Measurements from ENCODE around the gene TBC1D22A. TPM values are rescaled to one million over a fixed set of nuclear protein-coding genes. Genes with fewer than 3 reads are reported as not detected.

The TBC1D22A gene
- total RNA-seq, 1 experiment from 2014 or later = 26.0 TPM

GRCh38 chr22:47199261-47199978, 437.0 kb downstream of the TBC1D22A start:
- no peaks in the 10 kb centered on the region for H3K36me3 Mint-ChIP-seq (ENCODE audit: insufficient read depth, unreplicated experiment)
- BruUV-seq (replicated peaks) = no TSS peak
- H3K4me3 Mint-ChIP-seq (ENCODE audit: unreplicated experiment) = no peak overlapping the region
- TF ChIP-seq CTCF (IDR thresholded peaks at IDR 0.05; ENCODE audit: unreplicated experiment) = no peak
- no peak overlapping the region for H3K27ac Mint-ChIP-seq (ENCODE audit: low read depth, unreplicated experiment)
- peaks cover 20% of the 10 kb centered on the region for H3K27me3 Mint-ChIP-seq (ENCODE audit: insufficient read depth, unreplicated experiment)
- H3K9me3 Mint-ChIP-seq (ENCODE audit: unreplicated experiment) = no peaks in the 10 kb centered on the region
- POLR2A ChIA-PET = no interaction called here
- no peak for DNase-seq (ENCODE audit: unreplicated experiment)
- intact Hi-C loops (cut with micrococcal nuclease) = no loop called here
- CTCF ChIA-PET = no interaction called here
- peaks cover 26% of the 10 kb centered on the region for H3K4me1 Mint-ChIP-seq (ENCODE audit: insufficient read depth, unreplicated experiment)

GRCh38 chr22:47199979-47200272, 437.5 kb downstream of the TBC1D22A start:
- TF ChIP-seq CTCF (IDR thresholded peaks at IDR 0.05; ENCODE audit: unreplicated experiment) = no peak
- Mint-ChIP-seq H3K27ac (ENCODE audit: low read depth, unreplicated experiment) (no peak overlapping the region), H3K9me3 (ENCODE audit: unreplicated experiment) (no peaks in the 10 kb centered on the region), H3K4me3 (ENCODE audit: unreplicated experiment) (no peak overlapping the region), H3K36me3 (ENCODE audit: insufficient read depth, unreplicated experiment) (no peaks in the 10 kb centered on the region), H3K27me3 (ENCODE audit: insufficient read depth, unreplicated experiment) (peaks cover 25% of the 10 kb centered on the region), H3K4me1 (ENCODE audit: insufficient read depth, unreplicated experiment) (peaks cover 21% of the 10 kb centered on the region)
- DNase-seq (ENCODE audit: unreplicated experiment) = no peak
- intact Hi-C loops (cut with micrococcal nuclease) = no loop called here
- BruUV-seq (replicated peaks) = no TSS peak
- POLR2A ChIA-PET = no interaction called here
- CTCF ChIA-PET = no interaction called here

- H3K27ac Mint-ChIP-seq (ENCODE audit: low read depth, unreplicated experiment) = no peak overlapping the region
- intact Hi-C loops (cut with micrococcal nuclease) = no loop called here
- DNase-seq (ENCODE audit: unreplicated experiment) = no peak
- POLR2A ChIA-PET = no interaction called here
- H3K4me3 Mint-ChIP-seq (ENCODE audit: unreplicated experiment) = no peak overlapping the region
- CTCF ChIA-PET = interaction anchor here (0.7 kb wide), 2 partner anchors 22 to 802 kb away, joined by 3 read pairs; no protein-coding TSS in a partner anchor
- H3K4me1 Mint-ChIP-seq (ENCODE audit: insufficient read depth, unreplicated experiment) = peaks cover 17% of the 10 kb centered on the region
- H3K36me3 Mint-ChIP-seq (ENCODE audit: insufficient read depth, unreplicated experiment) = peaks cover 3% of the 10 kb centered on the region
- no peak for TF ChIP-seq CTCF (IDR thresholded peaks at IDR 0.05; ENCODE audit: unreplicated experiment)
- H3K27me3 Mint-ChIP-seq (ENCODE audit: insufficient read depth, unreplicated experiment) = peaks cover 27% of the 10 kb centered on the region
- no peaks in the 10 kb centered on the region for H3K9me3 Mint-ChIP-seq (ENCODE audit: unreplicated experiment)
- no TSS peak for BruUV-seq (replicated peaks)
These were observed 438.0 kb downstream of the TBC1D22A start for GRCh38 chr22:47200273-47201051.

- no TSS peak for BruUV-seq (replicated peaks)
- TF ChIP-seq CTCF (IDR thresholded peaks at IDR 0.05; ENCODE audit: unreplicated experiment) = no peak
- Mint-ChIP-seq H3K9me3 (ENCODE audit: unreplicated experiment) (no peaks in the 10 kb centered on the region), H3K27me3 (ENCODE audit: insufficient read depth, unreplicated experiment) (peaks cover 27% of the 10 kb centered on the region), H3K4me1 (ENCODE audit: insufficient read depth, unreplicated experiment) (peaks cover 8% of the 10 kb centered on the region), H3K27ac (ENCODE audit: low read depth, unreplicated experiment) (no peak overlapping the region), H3K36me3 (ENCODE audit: insufficient read depth, unreplicated experiment) (peaks cover 5% of the 10 kb centered on the region), H3K4me3 (ENCODE audit: unreplicated experiment) (no peak overlapping the region)
- DNase-seq (ENCODE audit: unreplicated experiment) = no peak
- ChIA-PET POLR2A (no interaction called here), CTCF (interaction anchor here (0.7 kb wide), 2 partner anchors 23 to 803 kb away, joined by 3 read pairs; no protein-coding TSS in a partner anchor)
- intact Hi-C loops (cut with micrococcal nuclease) = no loop called here
These were observed 438.9 kb downstream of the TBC1D22A start for GRCh38 chr22:47201186-47201995.
